Thyroid gland (tissue), 4 donors: ENCODE data around the gene REG1A. TPM values are rescaled to one million over a fixed set of nuclear protein-coding genes. Genes with fewer than 3 reads are reported as not detected.

ENCODE experiments used
- DNase-seq, 2 donors: peaks; one replicate each; pipeline ENCODE4 v3.0.0-alpha.2; 2019
- H3K27ac ChIP-seq, 3 donors: fragments of 200-600 bp; sonication (generic); 1 replicate in 2 of 3; 2 replicates in 1 of 3; pipeline ENCODE4 v1.5.1; 2016 to 2019; ENCODE audit warnings: mild to moderate bottlenecking in 1 of 3, moderate library complexity in 1 of 3
- H3K27me3 ChIP-seq: fragments of 200-600 bp; sonication (generic); one replicate; pipeline ENCODE4 v1.5.1; 2019
- H3K36me3 ChIP-seq, 2 donors: fragments of 200-600 bp; sonication (generic); one replicate each; pipeline ENCODE4 v1.5.1; 2016 to 2019
- H3K4me1 ChIP-seq, 2 donors: fragments of 200-600 bp; sonication (generic); one replicate each; pipeline ENCODE4 v1.5.1; 2017 to 2019
- H3K4me3 ChIP-seq, 3 donors: fragments of 200-600 bp; sonication (generic); replicated peaks in 1 of 3; 1 replicate in 2 of 3; 2 replicates in 1 of 3; pipeline ENCODE4 v1.5.1; 2016; ENCODE audit warnings: mild to moderate bottlenecking in 1 of 3
- H3K9me3 ChIP-seq: fragments of 200-600 bp; sonication (generic); one replicate; pipeline ENCODE4 v1.5.1; 2017
- POLR2A ChIP-seq, 2 donors: fragments of 450-650 bp; IDR thresholded peaks; one replicate each; pipeline ENCODE4 v1.6.1; 2017; ENCODE audit warnings: antibody characterized with exemption in 2 of 2, mild to moderate bottlenecking in 2 of 2, moderate library complexity in 1 of 2
- WGBS, 2 donors: methylation state at CpG; one replicate each; pipeline ENCODE4 v1.1.5; 2017; 5-methylcytosine and 5-hydroxymethylcytosine counted together
- intact Hi-C: fragments of 100-400 bp; cut with DNase I; formaldehyde crosslinking; loops from one replicate; pipeline ENCODE4 v1.15.1; 2023
- total RNA-seq, 4 donors: library from RNA; depleted of rRNA; stranded (reverse); fragments of >200 nt; gene quantifications; one replicate each; pipeline ENCODE4 v1.2.3, GENCODE V29; 2016
- TF ChIP-seq, protein P1 (sequence below), 6 experiments: fragments of 200-600 bp in 3 of 6; fragments of 450-650 bp in 3 of 6; sonication (generic) in 3 of 6; IDR thresholded peaks; one replicate each; pipeline ENCODE4 v1.5.1; 2016 to 2019; ENCODE audit warnings: antibody characterized with exemption in 6 of 6, mild to moderate bottlenecking in 2 of 6, inconsistent platforms in 1 of 6, moderate library complexity in 1 of 6

Gene REG1A
- total RNA-seq, 4 donors from 2014 or later, result not detected

- no peak overlapping the region for H3K27ac ChIP-seq
- intact Hi-C loops, result no loop called here
- no peaks in the 10 kb centered on the region for H3K27me3 ChIP-seq
- TF ChIP-seq, protein P1, sequence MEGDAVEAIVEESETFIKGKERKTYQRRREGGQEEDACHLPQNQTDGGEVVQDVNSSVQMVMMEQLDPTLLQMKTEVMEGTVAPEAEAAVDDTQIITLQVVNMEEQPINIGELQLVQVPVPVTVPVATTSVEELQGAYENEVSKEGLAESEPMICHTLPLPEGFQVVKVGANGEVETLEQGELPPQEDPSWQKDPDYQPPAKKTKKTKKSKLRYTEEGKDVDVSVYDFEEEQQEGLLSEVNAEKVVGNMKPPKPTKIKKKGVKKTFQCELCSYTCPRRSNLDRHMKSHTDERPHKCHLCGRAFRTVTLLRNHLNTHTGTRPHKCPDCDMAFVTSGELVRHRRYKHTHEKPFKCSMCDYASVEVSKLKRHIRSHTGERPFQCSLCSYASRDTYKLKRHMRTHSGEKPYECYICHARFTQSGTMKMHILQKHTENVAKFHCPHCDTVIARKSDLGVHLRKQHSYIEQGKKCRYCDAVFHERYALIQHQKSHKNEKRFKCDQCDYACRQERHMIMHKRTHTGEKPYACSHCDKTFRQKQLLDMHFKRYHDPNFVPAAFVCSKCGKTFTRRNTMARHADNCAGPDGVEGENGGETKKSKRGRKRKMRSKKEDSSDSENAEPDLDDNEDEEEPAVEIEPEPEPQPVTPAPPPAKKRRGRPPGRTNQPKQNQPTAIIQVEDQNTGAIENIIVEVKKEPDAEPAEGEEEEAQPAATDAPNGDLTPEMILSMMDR (IDR thresholded peaks at IDR 0.05), result no peak
- TF ChIP-seq POLR2A (IDR thresholded peaks at IDR 0.05), result no peak
- 74 to 86% methylated on average over 4 of the region's 4 CpGs for WGBS, 2 donors
- H3K36me3 ChIP-seq, result no peaks in the 10 kb centered on the region
- no peak overlapping the region for H3K4me3 ChIP-seq
- H3K9me3 ChIP-seq, result no peaks in the 10 kb centered on the region
- H3K4me1 ChIP-seq, result no peaks in the 10 kb centered on the region
- DNase-seq, result no peak
Measured at GRCh38 chr2:79131687-79132086, 11.4 kb downstream of the REG1A start.

GRCh38 chr2:79138385-79138784, 18.1 kb downstream of the REG1A start:
- no peaks in the 10 kb centered on the region for H3K9me3 ChIP-seq
- H3K36me3 ChIP-seq, result no peaks in the 10 kb centered on the region
- no peaks in the 10 kb centered on the region for H3K4me1 ChIP-seq
- TF ChIP-seq, protein P1 (IDR thresholded peaks at IDR 0.05), result no peak
- no peak for TF ChIP-seq POLR2A (IDR thresholded peaks at IDR 0.05)
- H3K27ac ChIP-seq, result no peak overlapping the region
- intact Hi-C loops, result no loop called here
- 83 to 87% methylated on average over 3 of the region's 3 CpGs for whole genome bisulfite sequencing, 2 donors
- no peak for DNase-seq
- H3K27me3 ChIP-seq, result no peaks in the 10 kb centered on the region
- H3K4me3 ChIP-seq, result no peak overlapping the region

GRCh38 chr2:79139423-79139822, 19.1 kb downstream of the REG1A start:
- Histone ChIP-seq H3K4me3 (no peak overlapping the region), H3K36me3 (no peaks in the 10 kb centered on the region), H3K27ac (no peak overlapping the region), H3K9me3 (no peaks in the 10 kb centered on the region), H3K4me1 (no peaks in the 10 kb centered on the region), H3K27me3 (no peaks in the 10 kb centered on the region)
- TF ChIP-seq, protein P1 (IDR thresholded peaks at IDR 0.05), result no peak
- no peak for TF ChIP-seq POLR2A (IDR thresholded peaks at IDR 0.05)
- DNase-seq, result no peak
- intact Hi-C loops, result no loop called here

- no peak for DNase-seq
- Histone ChIP-seq H3K36me3 (no peaks in the 10 kb centered on the region), H3K9me3 (no peaks in the 10 kb centered on the region), H3K4me1 (no peaks in the 10 kb centered on the region), H3K27ac (no peak overlapping the region), H3K4me3 (no peak overlapping the region), H3K27me3 (no peaks in the 10 kb centered on the region)
- intact Hi-C loops, result no loop called here
- TF ChIP-seq, protein P1 (IDR thresholded peaks at IDR 0.05), result no peak
- no peak for TF ChIP-seq POLR2A (IDR thresholded peaks at IDR 0.05)
- WGBS, 2 donors, result 80 to 82% methylated on average over 2 of the region's 2 CpGs
Measured at GRCh38 chr2:79155826-79156476, 35.7 kb downstream of the REG1A start.

GRCh38 chr2:79159030-79159429, 38.7 kb downstream of the REG1A start:
- Histone ChIP-seq H3K36me3 (no peaks in the 10 kb centered on the region), H3K27ac (no peak overlapping the region), H3K4me3 (no peak overlapping the region), H3K27me3 (no peaks in the 10 kb centered on the region), H3K9me3 (no peaks in the 10 kb centered on the region), H3K4me1 (no peaks in the 10 kb centered on the region)
- 75 to 89% methylated on average over 2 of the region's 2 CpGs for WGBS, 2 donors
- DNase-seq, result no peak
- intact Hi-C loops, result no loop called here
- no peak for TF ChIP-seq POLR2A (IDR thresholded peaks at IDR 0.05)
- TF ChIP-seq, protein P1 (IDR thresholded peaks at IDR 0.05), result no peak
